CD14-positive monocyte (primary cell): Measurements from ENCODE around the gene RAB21. TPM values are rescaled to one million over a fixed set of nuclear protein-coding genes. Genes with fewer than 3 reads are reported as not detected.
A peak's percentile ranks its signal among the peaks of the same experiment; 100 is the strongest.

Experiments used
- DNase-seq, 3 donors: peaks; one replicate each; pipeline ENCODE4 v3.0.0-alpha.2; 2011 to 2022
- H2AFZ ChIP-seq: 2 replicates; pipeline ENCODE4 v1.6.0; 2012; ENCODE audit warnings: mild to moderate bottlenecking, low read depth, low read length, inconsistent platforms; ENCODE audit not compliant: insufficient read depth, poor library complexity, severe bottlenecking
- H3K27ac ChIP-seq, 2 donors: 1 replicate in 1 of 2; 2 replicates in 1 of 2; pipeline ENCODE4 v1.5.1; 2012 to 2013; ENCODE audit warnings: low read length in 2 of 2, control low read depth in 1 of 2, inconsistent platforms in 1 of 2, low read depth in 1 of 2, mild to moderate bottlenecking in 1 of 2
- H3K27me3 ChIP-seq, 2 donors: one replicate each; pipeline versions ENCODE4 v1.6.0 to v1.6.1; 2011 to 2013; ENCODE audit warnings: low read length in 2 of 2; ENCODE audit not compliant: control insufficient read depth in 2 of 2, insufficient read depth in 2 of 2
- H3K36me3 ChIP-seq, 2 donors: replicated peaks in 1 of 2; 1 replicate in 1 of 2; 2 replicates in 1 of 2; pipeline versions ENCODE4 v1.5.1 to v1.6.1; 2012 to 2013; ENCODE audit warnings: low read length in 2 of 2, control low read depth in 1 of 2, inconsistent platforms in 1 of 2, mild to moderate bottlenecking in 1 of 2; ENCODE audit not compliant: insufficient read depth in 2 of 2, control insufficient read depth in 1 of 2
- H3K4me1 ChIP-seq, 2 donors: 1 replicate in 1 of 2; 2 replicates in 1 of 2; pipeline versions ENCODE4 v1.5.1 to v1.6.1; 2012 to 2013; ENCODE audit warnings: low read length in 2 of 2, control low read depth in 1 of 2, inconsistent platforms in 1 of 2, mild to moderate bottlenecking in 1 of 2, moderate library complexity in 1 of 2; ENCODE audit not compliant: insufficient read depth in 2 of 2, control insufficient read depth in 1 of 2
- H3K4me2 ChIP-seq: replicated peaks from 2 replicates; pipeline ENCODE3; 2012; ENCODE audit warnings: low read length, moderate library complexity, mild to moderate bottlenecking; ENCODE audit not compliant: poor library complexity, severe bottlenecking; ENCODE audit errors: extremely low read depth
- H3K4me3 ChIP-seq, 3 experiments: fragments of 200-600 bp in 1 of 3; sonication (generic) in 1 of 3; replicated peaks in 1 of 3; 1 replicate in 2 of 3; 2 replicates in 1 of 3; pipeline ENCODE4 v1.5.1; 2011 to 2013; ENCODE audit warnings: low read length in 3 of 3, mild to moderate bottlenecking in 3 of 3, control low read depth in 2 of 3, low read depth in 2 of 3, inconsistent platforms in 1 of 3, moderate library complexity in 1 of 3
- H3K79me2 ChIP-seq: 2 replicates; pipeline ENCODE4 v1.6.0; 2012; ENCODE audit warnings: mild to moderate bottlenecking, control low read depth, inconsistent platforms, low read length, moderate library complexity; ENCODE audit not compliant: insufficient read depth
- H3K9ac ChIP-seq: 2 replicates; pipeline ENCODE4 v1.6.0; 2017; ENCODE audit warnings: low read length, mild to moderate bottlenecking; ENCODE audit not compliant: insufficient read depth, poor library complexity, severe bottlenecking
- H3K9me3 ChIP-seq, 2 donors: replicated peaks in 1 of 2; 1 replicate in 1 of 2; 2 replicates in 1 of 2; pipeline versions ENCODE4 v1.5.1 to v1.6.1; 2012 to 2013; ENCODE audit warnings: low read length in 2 of 2, control low read depth in 1 of 2; ENCODE audit not compliant: control insufficient read depth in 1 of 2, insufficient read depth in 1 of 2
- H4K20me1 ChIP-seq: 2 replicates; pipeline ENCODE4 v1.6.0; 2012; ENCODE audit warnings: mild to moderate bottlenecking, low read length, control low read depth, moderate library complexity; ENCODE audit not compliant: insufficient read depth
- H3K27ac Mint-ChIP-seq, 7 donors: one replicate each; pipeline ENCODE4 v1.8.0; 2020; ENCODE audit warnings: mild to moderate bottlenecking in 7 of 7, mixed read lengths in 7 of 7, moderate library complexity in 6 of 7, inconsistent platforms in 2 of 7
- H3K27me3 Mint-ChIP-seq, 3 donors: one replicate each; pipeline ENCODE4 v1.8.0; 2021 to 2022; ENCODE audit warnings: low read depth in 3 of 3, mild to moderate bottlenecking in 3 of 3, mixed read lengths in 3 of 3, moderate library complexity in 3 of 3, inconsistent platforms in 1 of 3
- H3K36me3 Mint-ChIP-seq, 2 donors: one replicate each; pipeline ENCODE4 v1.8.0; 2020; ENCODE audit warnings: mixed read lengths in 2 of 2, inconsistent platforms in 1 of 2, mild to moderate bottlenecking in 1 of 2
- H3K4me1 Mint-ChIP-seq: one replicate; pipeline ENCODE4 v1.8.0; 2020; ENCODE audit warnings: mild to moderate bottlenecking, mixed read lengths
- H3K4me3 Mint-ChIP-seq, 2 donors: one replicate each; pipeline ENCODE4 v1.8.0; 2020; ENCODE audit warnings: mild to moderate bottlenecking in 2 of 2, mixed read lengths in 2 of 2, moderate library complexity in 1 of 2
- H3K9me3 Mint-ChIP-seq, 7 donors: one replicate each; pipeline ENCODE4 v1.8.0; 2020 to 2022; ENCODE audit warnings: mixed read lengths in 7 of 7, mild to moderate bottlenecking in 6 of 7, moderate library complexity in 6 of 7, inconsistent platforms in 2 of 7
- CTCF ChIP-seq: fragments of 200-600 bp; IDR thresholded peaks from one replicate; pipeline ENCODE4 v1.8.0; 2022; ENCODE audit warnings: antibody characterized with exemption, mild to moderate bottlenecking
- WGBS: methylation state at CpG from one replicate; pipeline ENCODE4 v1.1.5; 2013; ENCODE audit warnings: missing lambda C conversion rate; ENCODE audit not compliant: insufficient coverage; 5-methylcytosine and 5-hydroxymethylcytosine counted together
- intact Hi-C, 2 donors: fragments of 100-400 bp; cut with micrococcal nuclease; formaldehyde crosslinking; loops; one replicate each; pipeline versions ENCODE4 v1.15.0 to v1.15.1; 2023
- polyA plus RNA-seq, 3 donors: library from polyadenylated mRNA; depleted of rRNA in 1 of 3; unstranded in 2 of 3; stranded (reverse) in 1 of 3; fragments of 300-500 nt in 2 of 3; fragments of >200 nt in 1 of 3; fragmentation: Illumina TruSeq in 2 of 3; gene quantifications; 1 replicate in 2 of 3; 2 replicates in 1 of 3; pipeline ENCODE4 v1.2.3, GENCODE V29; 2012 to 2021

Gene RAB21
- polyA plus RNA-seq, 3 donors: 10.8 to 36.0 (median 31.1) TPM

- no peaks in the 10 kb centered on the region for H3K9me3 Mint-ChIP-seq
- no peak overlapping the region for H2AFZ ChIP-seq
- DNase-seq: peak in 2 of 3 donors; percentile 32 to 36
- H3K27me3 Mint-ChIP-seq: no peaks in the 10 kb centered on the region
- H3K9ac ChIP-seq: no peak overlapping the region
- intact Hi-C loops: loop anchor here in 1 of 2 donors (10.0 kb wide), 1 partner anchor 72 kb away; no protein-coding TSS in a partner anchor
- H3K9me3 ChIP-seq: no peaks in the 10 kb centered on the region
- peaks cover 15% of the 10 kb centered on the region for H3K4me1 Mint-ChIP-seq
- peaks cover 47 to 73% of the 10 kb centered on the region in 2 donors for H3K36me3 Mint-ChIP-seq
- H3K27me3 ChIP-seq: no peaks in the 10 kb centered on the region
- peaks cover 66% of the 10 kb centered on the region for H3K79me2 ChIP-seq
- H3K27ac Mint-ChIP-seq: no peak overlapping the region
- H3K4me3 ChIP-seq: no peak overlapping the region
- TF ChIP-seq CTCF: no peak
- H3K4me2 ChIP-seq: no peak overlapping the region
- H3K4me1 ChIP-seq: peaks cover 4 to 8% of the 10 kb centered on the region in 2 donors
- peaks cover 51 to 76% of the 10 kb centered on the region in 2 donors for H3K36me3 ChIP-seq
- H4K20me1 ChIP-seq: peaks cover 80% of the 10 kb centered on the region
- no peak overlapping the region for H3K4me3 Mint-ChIP-seq
- peak overlapping the region in 1 of 2 donors; percentile 39 for H3K27ac ChIP-seq
Measured at GRCh38 chr12:71772735-71773134, 18.1 kb downstream of the RAB21 start.

- H3K79me2 ChIP-seq: peaks cover 10% of the 10 kb centered on the region
- peaks cover 7% of the 10 kb centered on the region for H3K4me1 Mint-ChIP-seq
- peaks cover 33% of the 10 kb centered on the region for H4K20me1 ChIP-seq
- H3K27ac ChIP-seq: peak overlapping the region in 1 of 2 donors; percentile 61
- DNase-seq: peak in 2 of 3 donors; percentile 25 to 38
- no peaks in the 10 kb centered on the region for H3K27me3 Mint-ChIP-seq
- TF ChIP-seq CTCF: peak; percentile 83
- H3K9ac ChIP-seq: no peak overlapping the region
- intact Hi-C loops: loop anchor here in 1 of 2 donors (10.0 kb wide), 1 partner anchor 64 kb away; no protein-coding TSS in a partner anchor
- H3K36me3 Mint-ChIP-seq: peaks cover 48 to 56% of the 10 kb centered on the region in 2 donors
- H3K36me3 ChIP-seq: peaks cover 52 to 65% of the 10 kb centered on the region in 2 donors
- H2AFZ ChIP-seq: no peak overlapping the region
- no peaks in the 10 kb centered on the region for H3K9me3 ChIP-seq
- no peak overlapping the region for H3K4me2 ChIP-seq
- H3K9me3 Mint-ChIP-seq: no peaks in the 10 kb centered on the region
- H3K27ac Mint-ChIP-seq: peak overlapping the region in 3 of 7 donors; percentile 38 to 58 (median 55)
- peaks cover 0 to 2% of the 10 kb centered on the region in 2 donors for H3K4me1 ChIP-seq
- no peaks in the 10 kb centered on the region for H3K27me3 ChIP-seq
- WGBS: no CpG with 5 or more reads among the region's 3 CpGs
- H3K4me3 ChIP-seq: no peak overlapping the region
- H3K4me3 Mint-ChIP-seq: no peak overlapping the region
Measured at GRCh38 chr12:71780237-71780822, 25.7 kb downstream of the RAB21 start.
